GM23338 (cell line): ENCODE measurements around the gene RPS14. TPM values are rescaled to one million over a fixed set of nuclear protein-coding genes. Genes with fewer than 3 reads are reported as not detected.

Source experiments
- ETS1 ChIP-seq: IDR thresholded peaks from 2 replicates; pipeline ENCODE4 v1.6.1; 2016; ENCODE audit warnings: antibody characterized with exemption
- EZH2phosphoT487 ChIP-seq: fragments of 200-600 bp; sonication (generic); IDR thresholded peaks from one replicate; pipeline ENCODE4 v1.8.1; 2018; ENCODE audit warnings: antibody characterized with exemption; ENCODE audit not compliant: unreplicated experiment
- REST ChIP-seq: IDR thresholded peaks from one replicate; pipeline ENCODE4 v1.6.1; 2018; ENCODE audit warnings: antibody characterized with exemption; ENCODE audit not compliant: unreplicated experiment
- ZNF462 ChIP-seq: fragments of 250-450 bp; sonication (Bioruptor Pico); IDR thresholded peaks from 2 replicates; pipeline ENCODE4 v1.5.0; 2020; ENCODE audit warnings: mild to moderate bottlenecking, moderate library complexity
- polyA plus RNA-seq: library from polyadenylated mRNA; unstranded; fragments of >200 nt; fragmentation: Nextera tagmentation; extraction: Ambion mirVana; gene quantifications from 2 replicates; pipeline ENCODE4 v1.2.1, GENCODE V29; 2016
- total RNA-seq: library from RNA; depleted of rRNA; stranded (reverse); fragments of >200 nt; shearing (Covaris generic); gene quantifications from 2 replicates; pipeline ENCODE4 v1.2.3, GENCODE V29; 2014

Gene RPS14
- total and polyA plus RNA-seq, 2 experiments from 2014 or later = 1,443 to 2,790 TPM

- TF ChIP-seq ZNF462 (CRISPR knock-in tag) = no peak
- no peak for TF ChIP-seq EZH2phosphoT487
- no peak for TF ChIP-seq ETS1
- TF ChIP-seq REST = no peak
Measured at GRCh38 chr5:150422758-150423157, 26.8 kb downstream of the RPS14 start (continued).
